Loucy (cell line): Measurements from ENCODE around the gene MS4A6A.

Source experiments
- CTCF ChIP-seq: fragments of 200-600 bp; sonication (generic); conservative IDR thresholded peaks from 2 replicates; pipeline ENCODE4 v1.5.1; 2014; ENCODE audit warnings: mild to moderate bottlenecking, antibody characterized with exemption, low read length
- EZH2phosphoT487 ChIP-seq: fragments of 200-600 bp; IDR thresholded peaks from 2 replicates; pipeline ENCODE4 v1.6.1; 2018; ENCODE audit warnings: antibody characterized with exemption, mild to moderate bottlenecking, moderate library complexity, borderline replicate concordance

- TF ChIP-seq CTCF (no peak), EZH2phosphoT487 (no peak)
Measured at GRCh38 chr11:60159868-60160267, 23.0 kb downstream of the MS4A6A start.
